OCI-LY1 (cell line): ENCODE measurements around the gene KRTAP10-4.

ENCODE experiments used
- H2AFZ ChIP-seq: fragments of 200-600 bp; sonication (generic), shearing (Covaris generic); 2 replicates; pipeline ENCODE4 v1.6.0; 2014; ENCODE audit warnings: antibody characterized with exemption, mild to moderate bottlenecking, low read length
- H3F3A ChIP-seq: fragments of 200-600 bp; sonication (generic), shearing (Covaris generic); 2 replicates; pipeline ENCODE4 v1.6.0; 2014; ENCODE audit warnings: mild to moderate bottlenecking, antibody characterized with exemption, low read length, moderate library complexity; ENCODE audit not compliant: insufficient read depth
- H3K27ac ChIP-seq: fragments of 200-600 bp; sonication (generic); 2 replicates; pipeline ENCODE4 v1.5.1; 2014; ENCODE audit warnings: low read length, mixed run types, mild to moderate bottlenecking, low read depth; ENCODE audit not compliant: poor library complexity, severe bottlenecking
- H3K27me3 ChIP-seq: fragments of 200-600 bp; sonication (generic); 2 replicates; pipeline ENCODE4 v1.6.0; 2014; ENCODE audit warnings: antibody characterized with exemption, mild to moderate bottlenecking, low read length, moderate library complexity; ENCODE audit not compliant: insufficient read depth
- H3K36me3 ChIP-seq: fragments of 200-600 bp; sonication (generic); 2 replicates; pipeline ENCODE4 v1.6.1; 2014; ENCODE audit warnings: mild to moderate bottlenecking, antibody characterized with exemption, low read length, moderate library complexity, mixed read lengths; ENCODE audit not compliant: insufficient read depth
- H3K4me1 ChIP-seq: fragments of 200-600 bp; sonication (generic); 2 replicates; pipeline ENCODE4 v1.5.1; 2014; ENCODE audit warnings: mild to moderate bottlenecking, low read length, moderate library complexity; ENCODE audit not compliant: insufficient read depth, severe bottlenecking
- H3K4me2 ChIP-seq: fragments of 200-600 bp; sonication (generic), shearing (Covaris generic); 2 replicates; pipeline ENCODE4 v1.6.1; 2014; ENCODE audit warnings: low read length
- H3K4me3 ChIP-seq: fragments of 200-600 bp; sonication (generic); 2 replicates; pipeline ENCODE4 v1.5.1; 2014; ENCODE audit warnings: low read length, low read depth, mild to moderate bottlenecking, mixed read lengths; ENCODE audit not compliant: poor library complexity, severe bottlenecking
- H3K79me2 ChIP-seq: fragments of 200-600 bp; shearing (Covaris generic); 2 replicates; pipeline ENCODE4 v1.6.1; 2016; ENCODE audit warnings: mixed run types, low read length, mixed read lengths; ENCODE audit not compliant: insufficient read depth
- H3K9ac ChIP-seq: fragments of 200-600 bp; sonication (generic), shearing (Covaris generic); 2 replicates; pipeline ENCODE4 v1.6.1; 2014; ENCODE audit warnings: mild to moderate bottlenecking, low read length, mixed read lengths
- H3K9me2 ChIP-seq: fragments of 200-600 bp; sonication (generic), shearing (Covaris generic); 2 replicates; pipeline ENCODE4 v1.6.1; 2014; ENCODE audit warnings: low read depth, mild to moderate bottlenecking, low read length, mixed read lengths
- H3K9me3 ChIP-seq: fragments of 200-600 bp; shearing (Covaris generic); 2 replicates; pipeline ENCODE4 v1.6.1; 2014; ENCODE audit warnings: low read length, mixed read lengths
- H4K20me1 ChIP-seq: fragments of 200-600 bp; sonication (generic), shearing (Covaris generic); 2 replicates; pipeline ENCODE4 v1.6.0; 2016; ENCODE audit warnings: mild to moderate bottlenecking, low read length; ENCODE audit not compliant: insufficient read depth
- EZH2 ChIP-seq: fragments of 200-600 bp; sonication (generic), shearing (Covaris generic); IDR thresholded peaks from 2 replicates; pipeline ENCODE4 v1.8.0; 2017; ENCODE audit warnings: borderline replicate concordance, mixed run types, mild to moderate bottlenecking, antibody characterized with exemption, low read length, moderate library complexity, mixed read lengths
- TF ChIP-seq, protein P1 (sequence below): fragments of 200-600 bp; sonication (generic), shearing (Covaris generic); IDR thresholded peaks from 2 replicates; pipeline ENCODE4 v1.5.1; 2017; ENCODE audit warnings: mild to moderate bottlenecking, antibody characterized with exemption, low read length, moderate library complexity, mixed read lengths

Gene KRTAP10-4

DNA sequence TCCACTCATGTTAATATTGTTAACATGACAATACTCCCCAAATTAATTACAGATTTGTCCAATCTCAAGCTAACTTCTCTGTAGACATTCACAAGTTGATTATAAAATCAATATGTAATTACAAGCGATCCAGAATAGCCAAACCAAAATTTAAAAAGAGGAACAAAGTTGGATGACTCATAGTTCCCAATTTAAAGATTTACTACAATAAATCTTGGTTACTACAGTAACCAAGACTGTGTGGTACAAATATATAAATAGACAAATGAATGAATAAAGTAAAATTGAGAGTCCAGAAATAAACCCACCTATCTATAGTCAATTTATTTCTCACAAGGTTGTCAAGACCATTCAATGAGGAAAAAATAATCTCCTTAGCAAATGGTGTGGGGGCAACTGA is 7.1 kb upstream of the KRTAP10-4 start:
- Histone ChIP-seq H3K79me2 (no peaks in the 10 kb centered on the region), H3K4me2 (no peak overlapping the region), H3K27ac (no peak overlapping the region), H3K9me2 (no peaks in the 10 kb centered on the region), H3F3A (no peaks in the 10 kb centered on the region), H3K4me3 (no peak overlapping the region), H3K9me3 (no peaks in the 10 kb centered on the region), H3K4me1 (no peaks in the 10 kb centered on the region), H4K20me1 (no peaks in the 10 kb centered on the region), H3K27me3 (peaks cover 8% of the 10 kb centered on the region; the same call in 1 of the 2 replicates), H3K36me3 (no peaks in the 10 kb centered on the region), H3K9ac (no peak overlapping the region), H2AFZ (no peak overlapping the region)
- TF ChIP-seq, protein P1, sequence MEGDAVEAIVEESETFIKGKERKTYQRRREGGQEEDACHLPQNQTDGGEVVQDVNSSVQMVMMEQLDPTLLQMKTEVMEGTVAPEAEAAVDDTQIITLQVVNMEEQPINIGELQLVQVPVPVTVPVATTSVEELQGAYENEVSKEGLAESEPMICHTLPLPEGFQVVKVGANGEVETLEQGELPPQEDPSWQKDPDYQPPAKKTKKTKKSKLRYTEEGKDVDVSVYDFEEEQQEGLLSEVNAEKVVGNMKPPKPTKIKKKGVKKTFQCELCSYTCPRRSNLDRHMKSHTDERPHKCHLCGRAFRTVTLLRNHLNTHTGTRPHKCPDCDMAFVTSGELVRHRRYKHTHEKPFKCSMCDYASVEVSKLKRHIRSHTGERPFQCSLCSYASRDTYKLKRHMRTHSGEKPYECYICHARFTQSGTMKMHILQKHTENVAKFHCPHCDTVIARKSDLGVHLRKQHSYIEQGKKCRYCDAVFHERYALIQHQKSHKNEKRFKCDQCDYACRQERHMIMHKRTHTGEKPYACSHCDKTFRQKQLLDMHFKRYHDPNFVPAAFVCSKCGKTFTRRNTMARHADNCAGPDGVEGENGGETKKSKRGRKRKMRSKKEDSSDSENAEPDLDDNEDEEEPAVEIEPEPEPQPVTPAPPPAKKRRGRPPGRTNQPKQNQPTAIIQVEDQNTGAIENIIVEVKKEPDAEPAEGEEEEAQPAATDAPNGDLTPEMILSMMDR = no peak

DNA sequence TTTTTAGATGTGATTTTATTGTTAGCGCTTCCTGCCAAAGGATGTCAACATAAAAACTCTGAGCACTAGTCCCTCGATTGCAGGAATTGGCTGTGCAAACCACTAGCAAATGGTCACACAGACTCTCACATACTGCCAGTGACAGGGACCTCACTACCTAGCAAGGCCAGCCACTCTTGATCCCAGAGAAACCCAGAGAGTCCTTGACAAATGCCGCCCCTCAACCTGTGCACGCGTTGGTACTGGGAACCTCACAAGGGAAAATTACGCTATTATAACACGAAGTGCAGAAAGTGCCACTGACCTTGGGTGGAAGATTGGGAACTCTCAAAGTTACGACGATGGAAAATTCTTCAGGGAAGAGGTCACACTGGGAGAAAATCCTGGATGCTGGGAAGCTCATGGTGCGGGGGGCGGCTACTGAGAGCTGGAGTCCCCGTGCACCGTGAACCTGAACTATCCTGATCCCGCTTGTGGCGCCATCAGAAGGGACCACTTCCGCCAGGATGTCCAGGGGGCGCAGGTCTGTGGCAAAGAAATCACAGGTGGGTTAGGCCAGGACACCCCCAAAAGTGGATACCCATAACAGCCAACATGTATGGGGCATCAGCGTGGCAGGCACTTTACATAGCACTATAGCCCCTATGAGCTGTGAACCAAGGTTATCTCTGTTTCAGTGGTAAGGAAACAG is 5.9 kb upstream of the KRTAP10-4 start:
- no peaks in the 10 kb centered on the region for H4K20me1 ChIP-seq
- TF ChIP-seq EZH2 = no peak
- TF ChIP-seq, protein P1 = no peak
- no peak overlapping the region for H2AFZ ChIP-seq
- H3K4me1 ChIP-seq = no peaks in the 10 kb centered on the region
- no peaks in the 10 kb centered on the region for H3K9me2 ChIP-seq
- no peaks in the 10 kb centered on the region for H3K79me2 ChIP-seq
- H3K9me3 ChIP-seq = no peaks in the 10 kb centered on the region
- H3K27ac ChIP-seq = no peak overlapping the region
- H3K4me3 ChIP-seq = no peak overlapping the region
- H3K4me2 ChIP-seq = no peak overlapping the region
- no peaks in the 10 kb centered on the region for H3F3A ChIP-seq
- no peaks in the 10 kb centered on the region for H3K36me3 ChIP-seq
- H3K27me3 ChIP-seq = peaks cover 8% of the 10 kb centered on the region; the same call in 1 of the 2 replicates
- no peak overlapping the region for H3K9ac ChIP-seq

DNA sequence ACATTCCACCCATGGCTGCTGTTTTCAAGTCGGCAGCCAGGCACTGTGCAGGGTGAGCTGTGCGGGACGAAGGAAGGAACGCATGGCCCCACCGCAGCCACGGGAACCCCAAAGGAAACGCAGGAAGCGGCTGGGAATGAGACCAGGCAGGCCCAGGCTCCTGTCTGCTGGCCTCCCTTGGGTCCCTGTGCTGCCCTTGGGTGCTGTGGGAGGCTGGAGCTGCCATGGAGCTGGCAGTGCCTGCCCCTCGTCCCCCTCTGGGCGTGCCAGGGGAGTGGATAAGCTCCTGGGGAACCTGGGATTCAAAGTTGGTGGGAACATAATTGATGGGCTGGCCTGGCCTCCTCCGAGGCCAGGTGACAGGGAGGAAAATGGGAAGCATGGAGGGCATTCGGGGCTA is 5.3 kb upstream of the KRTAP10-4 start:
- Histone ChIP-seq H3F3A (no peaks in the 10 kb centered on the region), H2AFZ (no peak overlapping the region), H3K27ac (no peak overlapping the region), H3K36me3 (no peaks in the 10 kb centered on the region), H3K4me3 (no peak overlapping the region), H3K9me2 (no peaks in the 10 kb centered on the region), H3K9ac (no peak overlapping the region), H3K9me3 (no peaks in the 10 kb centered on the region), H3K27me3 (peaks cover 8% of the 10 kb centered on the region; the same call in 1 of the 2 replicates), H4K20me1 (no peaks in the 10 kb centered on the region), H3K79me2 (no peaks in the 10 kb centered on the region), H3K4me1 (no peaks in the 10 kb centered on the region), H3K4me2 (no peak overlapping the region)
- TF ChIP-seq, protein P1 = no peak
- no peak for TF ChIP-seq EZH2
